ENCODE data around the gene RXRB. TPM values are rescaled to one million over a fixed set of nuclear protein-coding genes. Genes with fewer than 3 reads are reported as not detected.
A peak's percentile ranks its signal among the peaks of the same experiment; 100 is the strongest.

Gene RXRB
- polyA plus RNA-seq, 1 of the 3 experiments (the other 2 are of a cell fraction), result 45.8 TPM

DNA sequence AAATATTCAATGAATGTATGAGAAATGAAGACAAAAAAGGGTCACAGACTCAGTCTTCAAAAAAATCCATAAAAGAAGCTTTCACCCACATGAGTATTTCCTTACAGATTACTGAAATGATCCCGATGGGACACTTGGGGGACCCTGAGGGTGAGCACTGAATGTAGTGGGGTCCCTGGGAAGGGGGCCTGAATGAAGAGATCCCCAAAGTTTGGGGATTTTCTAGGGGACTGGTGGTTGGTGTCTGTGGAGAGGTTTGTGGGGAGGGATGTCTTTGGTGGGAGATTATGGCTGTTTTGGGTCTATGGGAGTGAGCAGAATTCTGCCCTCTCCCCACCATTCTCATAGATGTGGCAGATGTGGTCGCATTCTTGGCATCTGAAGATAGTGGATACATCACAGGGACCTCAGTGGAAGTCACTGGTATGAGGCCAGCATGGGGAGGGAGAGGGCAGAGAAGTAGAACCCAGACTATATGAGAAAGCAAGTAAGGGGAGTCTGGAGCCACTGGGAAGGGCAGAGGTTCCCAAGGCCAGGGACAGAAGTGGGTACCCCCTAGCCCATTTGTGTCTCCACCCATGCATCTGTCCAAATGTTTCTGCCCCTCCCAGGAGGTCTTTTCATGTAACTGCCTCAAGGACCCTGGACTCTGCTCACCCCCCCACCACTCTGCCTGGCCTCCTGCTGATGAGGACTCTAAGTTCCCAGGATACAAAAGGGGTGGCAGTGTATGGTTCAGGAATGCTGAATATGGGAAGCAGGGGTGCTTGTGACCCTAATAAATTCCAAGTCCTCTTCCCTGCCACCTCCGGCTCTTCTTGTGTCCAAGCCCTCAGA, 5.8 kb upstream of the RXRB start:
- DNase-seq, result peak; percentile 3
- whole genome bisulfite sequencing (ENCODE audit: low lambda C conversion rate), result 80% methylated on average over 3 of the region's 3 CpGs
- H3K4me2 ChIP-seq, result peak overlapping the region; percentile 96; the same call in 1 of the 2 replicates
- H3K79me2 ChIP-seq (ENCODE audit: insufficient read depth), result peaks cover 41% of the 10 kb centered on the region
- H3K9ac ChIP-seq, result no peak overlapping the region
- CTCF ChIA-PET, result interaction anchor here (1.5 to 2.4 kb wide), 2 partner anchors 42 kb away, joined by 8 to 16 read pairs; no protein-coding TSS in a partner anchor
- no peaks in the 10 kb centered on the region for H3K27me3 ChIP-seq (ENCODE audit: insufficient read depth)
- no peaks in the 10 kb centered on the region for H3K9me2 ChIP-seq
- no peak overlapping the region for H3K4me3 ChIP-seq (ENCODE audit: low read depth in 2 of 2, low read length in 1 of 2)
- H3F3A ChIP-seq (replicated peaks; ENCODE audit: insufficient read depth), result peaks cover 21% of the 10 kb centered on the region
- H3K9me3 ChIP-seq, result no peaks in the 10 kb centered on the region
- POLR2A ChIA-PET, result no interaction called here
- no peaks in the 10 kb centered on the region for H4K20me1 ChIP-seq (ENCODE audit: insufficient read depth)
- TF ChIP-seq CHD2 (IDR thresholded peaks at IDR 0.05; ENCODE audit: low read length, partially characterized antibody) (no peak), FOSL2 (IDR thresholded peaks at IDR 0.05; ENCODE audit: borderline replicate concordance, low read depth) (no peak), ELF1 (IDR thresholded peaks at IDR 0.05) (no peak), YY1 (IDR thresholded peaks at IDR 0.05; ENCODE audit: low read depth) (no peak)
- peaks cover 27 to 35% of the 10 kb centered on the region in 2 experiments for H3K36me3 ChIP-seq (replicated peaks in 1 of 2; ENCODE audit: control insufficient read depth in 1 of 2, insufficient read depth in 2 of 2, low read length in 1 of 2)
- H3K4me1 ChIP-seq (ENCODE audit: control insufficient read depth in 1 of 2, insufficient read depth in 2 of 2, low read depth in 1 of 2, low read length in 1 of 2), result peaks cover 28 to 42% of the 10 kb centered on the region in 2 experiments
- H3K27ac ChIP-seq (ENCODE audit: low read depth in 2 of 2, low read length in 1 of 2), result peak overlapping the region in 1 of 2 experiments; percentile 27; a peak in 2 of 4 replicates
- H2AFZ ChIP-seq (ENCODE audit: low read depth), result no peak overlapping the region

DNA sequence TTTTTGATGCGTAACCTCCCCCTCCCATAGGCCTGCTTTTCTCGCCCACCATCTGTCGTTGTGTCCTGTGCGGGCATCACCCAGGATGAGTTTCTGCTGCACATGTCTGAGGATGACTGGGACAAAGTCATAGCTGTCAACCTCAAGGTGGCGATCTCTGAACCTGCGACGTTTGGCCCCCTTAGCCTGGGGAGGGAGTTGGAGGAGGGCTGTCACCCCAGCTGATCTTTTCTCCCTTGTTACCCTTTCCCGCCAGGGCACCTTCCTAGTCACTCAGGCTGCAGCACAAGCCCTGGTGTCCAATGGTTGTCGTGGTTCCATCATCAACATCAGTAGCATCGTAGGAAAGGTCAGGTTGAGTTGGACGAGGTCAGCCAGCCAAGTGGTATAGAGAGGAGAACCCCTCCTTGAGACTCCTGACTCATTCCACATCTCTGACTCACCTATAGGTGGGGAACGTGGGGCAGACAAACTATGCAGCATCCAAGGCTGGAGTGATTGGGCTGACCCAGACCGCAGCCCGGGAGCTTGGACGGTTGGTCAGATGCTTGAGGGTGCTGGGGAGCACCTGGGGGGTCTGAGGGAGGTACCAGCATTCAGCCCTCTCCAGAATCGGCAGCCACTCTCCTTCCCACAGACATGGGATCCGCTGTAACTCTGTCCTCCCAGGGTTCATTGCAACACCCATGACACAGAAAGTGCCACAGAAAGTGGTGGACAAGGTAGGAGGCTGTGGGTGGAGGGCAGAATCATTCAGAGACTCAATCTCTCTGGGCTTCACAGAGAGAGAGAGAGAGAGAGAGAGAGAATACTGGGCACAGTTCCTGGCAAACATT, 4.9 kb upstream of the RXRB start:
- Histone ChIP-seq H3K9me3 (no peaks in the 10 kb centered on the region), H2AFZ (ENCODE audit: low read depth) (no peak overlapping the region), H3K9me2 (no peaks in the 10 kb centered on the region), H3K4me2 (peak overlapping the region; percentile 98), H3K9ac (peak overlapping the region; percentile 72; the same call in 1 of the 2 replicates), H3K4me1 (ENCODE audit: control insufficient read depth in 1 of 2, insufficient read depth in 2 of 2, low read depth in 1 of 2, low read length in 1 of 2) (peaks cover 28 to 43% of the 10 kb centered on the region in 2 experiments), H3F3A (replicated peaks; ENCODE audit: insufficient read depth) (peaks cover 21% of the 10 kb centered on the region), H4K20me1 (ENCODE audit: insufficient read depth) (no peaks in the 10 kb centered on the region), H3K27me3 (ENCODE audit: insufficient read depth) (no peaks in the 10 kb centered on the region), H3K36me3 (replicated peaks in 1 of 2; ENCODE audit: control insufficient read depth in 1 of 2, insufficient read depth in 2 of 2, low read length in 1 of 2) (peaks cover 21 to 29% of the 10 kb centered on the region in 2 experiments), H3K4me3 (ENCODE audit: low read depth in 2 of 2, low read length in 1 of 2) (peak overlapping the region; percentile 78 to 90), H3K27ac (ENCODE audit: low read depth in 2 of 2, low read length in 1 of 2) (peak overlapping the region in 1 of 2 experiments; percentile 43; a peak in 3 of 4 replicates), H3K79me2 (ENCODE audit: insufficient read depth) (peaks cover 47% of the 10 kb centered on the region)
- 54% methylated on average over 15 of the region's 17 CpGs for WGBS (ENCODE audit: low lambda C conversion rate)
- DNase-seq, result peak; percentile 42
- CTCF ChIA-PET, result interaction anchor here (1.0 to 2.4 kb wide), 4 partner anchors 9 to 43 kb away, joined by 3 to 16 read pairs (median 4); no protein-coding TSS in a partner anchor
- TF ChIP-seq, protein P1, sequence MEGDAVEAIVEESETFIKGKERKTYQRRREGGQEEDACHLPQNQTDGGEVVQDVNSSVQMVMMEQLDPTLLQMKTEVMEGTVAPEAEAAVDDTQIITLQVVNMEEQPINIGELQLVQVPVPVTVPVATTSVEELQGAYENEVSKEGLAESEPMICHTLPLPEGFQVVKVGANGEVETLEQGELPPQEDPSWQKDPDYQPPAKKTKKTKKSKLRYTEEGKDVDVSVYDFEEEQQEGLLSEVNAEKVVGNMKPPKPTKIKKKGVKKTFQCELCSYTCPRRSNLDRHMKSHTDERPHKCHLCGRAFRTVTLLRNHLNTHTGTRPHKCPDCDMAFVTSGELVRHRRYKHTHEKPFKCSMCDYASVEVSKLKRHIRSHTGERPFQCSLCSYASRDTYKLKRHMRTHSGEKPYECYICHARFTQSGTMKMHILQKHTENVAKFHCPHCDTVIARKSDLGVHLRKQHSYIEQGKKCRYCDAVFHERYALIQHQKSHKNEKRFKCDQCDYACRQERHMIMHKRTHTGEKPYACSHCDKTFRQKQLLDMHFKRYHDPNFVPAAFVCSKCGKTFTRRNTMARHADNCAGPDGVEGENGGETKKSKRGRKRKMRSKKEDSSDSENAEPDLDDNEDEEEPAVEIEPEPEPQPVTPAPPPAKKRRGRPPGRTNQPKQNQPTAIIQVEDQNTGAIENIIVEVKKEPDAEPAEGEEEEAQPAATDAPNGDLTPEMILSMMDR (IDR thresholded peaks at IDR 0.05), result peak; percentile 33
- TF ChIP-seq GATA2 (CRISPR knock-in tag; IDR thresholded peaks at IDR 0.05), result no peak
- POLR2A ChIA-PET, result interaction anchor here (1.3 kb wide), 1 partner anchor 234 kb away, joined by 7 read pairs; no protein-coding TSS in a partner anchor

Measured in SK-N-SH (cell line).